CD8-positive, alpha-beta memory T cell (primary cell): ENCODE data around the gene HCAR1. TPM values are rescaled to one million over a fixed set of nuclear protein-coding genes. Genes with fewer than 3 reads are reported as not detected.

Source experiments
- polyA plus RNA-seq: library from polyadenylated mRNA; unstranded; fragments of 300-500 nt; fragmentation: Illumina TruSeq; gene quantifications from one replicate; pipeline ENCODE4 v1.2.3, GENCODE V29; 2021
- total RNA-seq, 2 experiments: library from RNA; stranded (reverse); gene quantifications; one replicate each; pipeline ENCODE4 v1.2.3, GENCODE V29; 2021

HCAR1 gene
- total and polyA plus RNA-seq, 3 experiments from 2014 or later = 0.13 to 0.16 TPM; not detected in 1

Other genes with a start within 250 kb of the HCAR1 start
- 10 to 100 TPM; 32.1 to 33.7 TPM for gene ZCCHC8, start 229.9 kb downstream of the HCAR1 start, total RNA-seq
- 12.1 TPM for gene ZCCHC8, start 229.9 kb downstream of the HCAR1 start, polyA plus RNA-seq
- gene RSRC2, start 203.9 kb downstream of the HCAR1 start, total RNA-seq = 10 to 100 TPM; 84.3 to 87.1 TPM
- gene RSRC2, start 203.9 kb downstream of the HCAR1 start, polyA plus RNA-seq = 40.3 TPM
- 10 to 100 TPM; 66.0 to 69.6 TPM for gene KNTC1, start 203.6 kb downstream of the HCAR1 start, total RNA-seq
- gene KNTC1, start 203.6 kb downstream of the HCAR1 start, polyA plus RNA-seq = 3.8 TPM
- gene HCAR2, start 27.5 kb downstream of the HCAR1 start, total RNA-seq = not detected
- gene HCAR2, start 27.5 kb downstream of the HCAR1 start, polyA plus RNA-seq = not detected
- not detected for gene HCAR3, start 14.0 kb downstream of the HCAR1 start, total RNA-seq
- gene HCAR3, start 14.0 kb downstream of the HCAR1 start, polyA plus RNA-seq = not detected
- 10 to 100 TPM; 78.8 to 79.3 TPM for gene DENR, start 22.0 kb upstream of the HCAR1 start, total RNA-seq
- 68.7 TPM for gene DENR, start 22.0 kb upstream of the HCAR1 start, polyA plus RNA-seq
- gene CCDC62, start 43.7 kb upstream of the HCAR1 start, total RNA-seq = under 1 TPM; 0.35 to 0.53 TPM
- 0.41 TPM for gene CCDC62, start 43.7 kb upstream of the HCAR1 start, polyA plus RNA-seq
- 10 to 100 TPM; 23.8 to 27.2 TPM for gene HIP1R, start 104.6 kb upstream of the HCAR1 start, total RNA-seq
- 12.5 TPM for gene HIP1R, start 104.6 kb upstream of the HCAR1 start, polyA plus RNA-seq
- gene VPS37B, start 165.3 kb upstream of the HCAR1 start, total RNA-seq = 10 to 100 TPM; 19.3 to 19.9 TPM
- 30.6 TPM for gene VPS37B, start 165.3 kb upstream of the HCAR1 start, polyA plus RNA-seq
- 1 to 10 TPM; 3.7 to 3.9 TPM for gene ABCB9, start 235.6 kb upstream of the HCAR1 start, total RNA-seq
- 0.99 TPM for gene ABCB9, start 235.6 kb upstream of the HCAR1 start, polyA plus RNA-seq
- gene OGFOD2, start 244.4 kb upstream of the HCAR1 start, total RNA-seq = 10 to 100 TPM; 27.7 to 29.5 TPM
- 14.9 TPM for gene OGFOD2, start 244.4 kb upstream of the HCAR1 start, polyA plus RNA-seq
- gene ARL6IP4, start 249.8 kb upstream of the HCAR1 start, total RNA-seq = 100 to 1,000 TPM; 172 to 181 TPM
- 246 TPM for gene ARL6IP4, start 249.8 kb upstream of the HCAR1 start, polyA plus RNA-seq